Prostate gland (tissue), 2 donors: Measurements from ENCODE around the gene TRMT112.

Experiments used
- POLR2A ChIP-seq: fragments of 450-650 bp; IDR thresholded peaks from one replicate; pipeline ENCODE4 v1.6.1; 2016; ENCODE audit warnings: antibody characterized with exemption, mild to moderate bottlenecking
- TF ChIP-seq, protein P1 (sequence below), 4 experiments: fragments of 200-600 bp in 2 of 4; fragments of 450-650 bp in 2 of 4; sonication (generic) in 2 of 4; IDR thresholded peaks; 1 replicate in 3 of 4; 2 replicates in 1 of 4; pipeline ENCODE4 v1.5.1; 2016 to 2019; ENCODE audit warnings: antibody characterized with exemption in 4 of 4, mild to moderate bottlenecking in 2 of 4, moderate library complexity in 2 of 4

DNA sequence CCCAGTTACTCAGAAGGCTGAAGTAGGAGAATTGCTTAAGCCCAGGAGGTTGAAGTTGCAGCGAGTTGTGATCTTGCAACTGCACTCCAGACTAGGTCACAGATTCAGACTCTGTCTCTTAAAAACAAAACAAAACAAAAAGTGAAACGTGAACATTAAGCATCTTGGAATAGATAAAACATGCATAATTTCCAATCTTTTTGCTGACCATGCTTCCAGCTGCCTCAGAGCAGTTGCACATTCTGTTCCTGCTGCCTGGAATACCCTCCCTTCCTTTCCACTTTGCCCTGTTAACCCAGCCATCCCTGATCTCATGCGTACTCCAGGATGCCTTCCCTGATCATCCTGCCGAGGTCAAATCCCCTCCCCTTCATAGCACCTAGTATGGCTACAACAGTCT, 21.9 kb upstream of the TRMT112 start:
- no peak for TF ChIP-seq POLR2A
- TF ChIP-seq, protein P1, sequence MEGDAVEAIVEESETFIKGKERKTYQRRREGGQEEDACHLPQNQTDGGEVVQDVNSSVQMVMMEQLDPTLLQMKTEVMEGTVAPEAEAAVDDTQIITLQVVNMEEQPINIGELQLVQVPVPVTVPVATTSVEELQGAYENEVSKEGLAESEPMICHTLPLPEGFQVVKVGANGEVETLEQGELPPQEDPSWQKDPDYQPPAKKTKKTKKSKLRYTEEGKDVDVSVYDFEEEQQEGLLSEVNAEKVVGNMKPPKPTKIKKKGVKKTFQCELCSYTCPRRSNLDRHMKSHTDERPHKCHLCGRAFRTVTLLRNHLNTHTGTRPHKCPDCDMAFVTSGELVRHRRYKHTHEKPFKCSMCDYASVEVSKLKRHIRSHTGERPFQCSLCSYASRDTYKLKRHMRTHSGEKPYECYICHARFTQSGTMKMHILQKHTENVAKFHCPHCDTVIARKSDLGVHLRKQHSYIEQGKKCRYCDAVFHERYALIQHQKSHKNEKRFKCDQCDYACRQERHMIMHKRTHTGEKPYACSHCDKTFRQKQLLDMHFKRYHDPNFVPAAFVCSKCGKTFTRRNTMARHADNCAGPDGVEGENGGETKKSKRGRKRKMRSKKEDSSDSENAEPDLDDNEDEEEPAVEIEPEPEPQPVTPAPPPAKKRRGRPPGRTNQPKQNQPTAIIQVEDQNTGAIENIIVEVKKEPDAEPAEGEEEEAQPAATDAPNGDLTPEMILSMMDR (IDR thresholded peaks at IDR 0.05), result no peak
